ENCODE results near the gene ADIPOR2.

DNA sequence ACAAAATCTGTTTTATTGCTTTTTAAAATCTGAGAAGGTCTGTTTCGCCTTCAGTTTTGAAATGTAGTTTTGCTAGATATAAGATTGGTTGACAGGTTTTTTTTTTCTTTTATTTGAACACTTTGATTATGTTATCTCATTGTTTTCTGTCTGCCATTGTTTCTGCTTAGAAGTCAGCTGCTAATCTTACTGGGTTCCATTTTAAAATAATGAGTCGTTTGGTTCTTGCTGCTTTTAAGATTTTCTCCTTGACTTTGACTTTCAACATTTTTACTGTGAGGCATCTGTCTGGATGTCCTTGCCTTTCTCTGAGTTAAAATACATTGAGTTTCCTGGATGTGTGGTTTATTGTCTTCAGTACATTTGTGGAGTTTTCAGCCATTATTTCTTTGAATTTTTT lies 56.7 kb downstream of the ADIPOR2 start:
- TF ChIP-seq, protein P1, sequence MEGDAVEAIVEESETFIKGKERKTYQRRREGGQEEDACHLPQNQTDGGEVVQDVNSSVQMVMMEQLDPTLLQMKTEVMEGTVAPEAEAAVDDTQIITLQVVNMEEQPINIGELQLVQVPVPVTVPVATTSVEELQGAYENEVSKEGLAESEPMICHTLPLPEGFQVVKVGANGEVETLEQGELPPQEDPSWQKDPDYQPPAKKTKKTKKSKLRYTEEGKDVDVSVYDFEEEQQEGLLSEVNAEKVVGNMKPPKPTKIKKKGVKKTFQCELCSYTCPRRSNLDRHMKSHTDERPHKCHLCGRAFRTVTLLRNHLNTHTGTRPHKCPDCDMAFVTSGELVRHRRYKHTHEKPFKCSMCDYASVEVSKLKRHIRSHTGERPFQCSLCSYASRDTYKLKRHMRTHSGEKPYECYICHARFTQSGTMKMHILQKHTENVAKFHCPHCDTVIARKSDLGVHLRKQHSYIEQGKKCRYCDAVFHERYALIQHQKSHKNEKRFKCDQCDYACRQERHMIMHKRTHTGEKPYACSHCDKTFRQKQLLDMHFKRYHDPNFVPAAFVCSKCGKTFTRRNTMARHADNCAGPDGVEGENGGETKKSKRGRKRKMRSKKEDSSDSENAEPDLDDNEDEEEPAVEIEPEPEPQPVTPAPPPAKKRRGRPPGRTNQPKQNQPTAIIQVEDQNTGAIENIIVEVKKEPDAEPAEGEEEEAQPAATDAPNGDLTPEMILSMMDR (conservative IDR thresholded peaks at IDR 0.05; ENCODE audit: low read length), result no peak
- no peak for TF ChIP-seq EZH2phosphoT487 (IDR thresholded peaks at IDR 0.05; ENCODE audit: borderline replicate concordance, low read depth, low read length)
